Vagina (tissue), 2 donors: ENCODE data around the gene CKAP5.

Source experiments
- CTCF ChIP-seq, 3 experiments: fragments of 450-650 bp in 2 of 3; fragments of 200-600 bp in 1 of 3; sonication (generic) in 1 of 3; IDR thresholded peaks; one replicate each; pipeline ENCODE4 v1.5.1; 2017 to 2019; ENCODE audit warnings: antibody characterized with exemption in 3 of 3, mild to moderate bottlenecking in 2 of 3, moderate library complexity in 2 of 3
- POLR2A ChIP-seq, 2 donors: fragments of 450-650 bp; IDR thresholded peaks; one replicate each; pipeline ENCODE4 v1.6.1; 2017; ENCODE audit warnings: antibody characterized with exemption in 2 of 2, mild to moderate bottlenecking in 2 of 2, moderate library complexity in 2 of 2
- POLR2AphosphoS5 ChIP-seq, 2 donors: sonication (generic); formaldehyde crosslinking; IDR thresholded peaks; one replicate each; pipeline ENCODE4 v1.9.0; 2017; ENCODE audit warnings: antibody characterized with exemption in 2 of 2, mild to moderate bottlenecking in 2 of 2, low read depth in 1 of 2; ENCODE audit not compliant: insufficient read depth in 1 of 2

GRCh38 chr11:46733234-46733633, 112.8 kb downstream of the CKAP5 start:
- TF ChIP-seq POLR2A (IDR thresholded peaks at IDR 0.05) (no peak), POLR2AphosphoS5 (IDR thresholded peaks at IDR 0.05; ENCODE audit: insufficient read depth in 1 of 2, low read depth in 1 of 2) (no peak), CTCF (IDR thresholded peaks at IDR 0.05) (no peak)
